Measurements from ENCODE around the gene PSMC5. TPM values are rescaled to one million over a fixed set of nuclear protein-coding genes. Genes with fewer than 3 reads are reported as not detected.

Gene PSMC5
- total and polyA plus RNA-seq, 9 of the 15 experiments (the other 6 are each of a cell fraction or from before 2014, with no cell fraction given): 89.2 to 393 (median 161) TPM

DNA sequence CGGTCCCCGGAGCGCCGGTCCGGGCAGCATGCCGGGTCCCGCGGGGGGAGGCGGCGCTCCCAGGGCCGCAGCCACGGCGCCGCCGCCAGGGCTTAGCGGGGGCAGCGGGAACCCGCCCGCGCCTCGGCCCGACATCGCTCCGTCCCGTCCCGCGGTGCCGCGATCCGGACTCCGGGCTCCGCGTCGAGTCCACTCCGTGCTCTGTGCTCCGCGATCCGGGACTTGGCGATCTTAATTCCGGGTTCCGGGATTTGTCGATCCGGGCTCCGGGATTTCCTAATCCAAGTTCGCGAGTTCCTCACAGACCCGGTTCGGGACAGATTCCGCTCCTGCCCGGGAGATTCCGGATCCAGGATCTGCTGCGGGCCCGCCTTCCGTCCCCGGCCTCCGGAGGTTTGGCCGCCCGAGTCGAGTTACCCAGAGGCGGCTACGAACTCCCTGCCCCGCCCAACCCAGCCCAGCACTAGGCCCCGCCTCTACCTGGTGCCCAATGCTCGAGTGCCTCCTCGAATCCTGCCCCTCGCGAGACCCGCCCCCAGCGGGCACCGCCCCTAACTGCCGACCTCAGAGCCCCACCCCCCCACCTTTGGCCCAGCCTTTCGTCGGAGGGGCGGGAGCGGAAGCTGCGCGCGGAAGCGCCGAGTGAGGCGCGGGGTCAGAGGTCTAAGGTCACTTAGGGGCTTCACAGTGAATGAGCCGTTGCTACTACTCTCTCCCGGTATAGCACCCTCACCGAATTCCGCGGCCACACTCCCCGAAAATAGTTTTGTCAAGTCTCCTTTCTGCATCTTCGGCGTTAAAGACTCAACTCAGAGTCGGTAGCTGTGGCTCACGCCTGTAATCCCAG is 15.5 kb downstream of the PSMC5 start, which contains the start of gene SMARCD2 (continued):
- TF ChIP-seq, protein P1, sequence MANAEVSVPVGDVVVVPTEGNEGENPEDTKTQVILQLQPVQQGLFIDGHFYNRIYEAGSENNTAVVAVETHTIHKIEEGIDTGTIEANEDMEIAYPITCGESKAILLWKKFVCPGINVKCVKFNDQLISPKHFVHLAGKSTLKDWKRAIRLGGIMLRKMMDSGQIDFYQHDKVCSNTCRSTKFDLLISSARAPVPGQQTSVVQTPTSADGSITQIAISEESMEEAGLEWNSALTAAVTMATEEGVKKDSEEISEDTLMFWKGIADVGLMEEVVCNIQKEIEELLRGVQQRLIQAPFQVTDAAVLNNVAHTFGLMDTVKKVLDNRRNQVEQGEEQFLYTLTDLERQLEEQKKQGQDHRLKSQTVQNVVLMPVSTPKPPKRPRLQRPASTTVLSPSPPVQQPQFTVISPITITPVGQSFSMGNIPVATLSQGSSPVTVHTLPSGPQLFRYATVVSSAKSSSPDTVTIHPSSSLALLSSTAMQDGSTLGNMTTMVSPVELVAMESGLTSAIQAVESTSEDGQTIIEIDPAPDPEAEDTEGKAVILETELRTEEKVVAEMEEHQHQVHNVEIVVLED (CRISPR knock-in tag; IDR thresholded peaks at IDR 0.05): peak; percentile 79
- TF ChIP-seq TEAD2 (tag; IDR thresholded peaks at IDR 0.05) (no peak), MAZ (CRISPR knock-in tag; conservative IDR thresholded peaks at IDR 0.05 in 1 of 2, IDR thresholded peaks at IDR 0.05 in 1 of 2) (peak; percentile 92 to 98; a peak in 3 of 4 replicates), RB1 (IDR thresholded peaks at IDR 0.05; ENCODE audit: low read depth) (peak; percentile 99), HDAC1 (IDR thresholded peaks at IDR 0.05) (peak; percentile 59 to 71; a peak in 3 of 4 replicates), CTBP1 (IDR thresholded peaks at IDR 0.05; ENCODE audit: borderline replicate concordance) (peak; percentile 94), SREBF2 (CRISPR knock-in tag; IDR thresholded peaks at IDR 0.05) (no peak), MECOM (CRISPR knock-in tag; IDR thresholded peaks at IDR 0.05) (peak; percentile 79), ZNF668 (CRISPR knock-in tag; IDR thresholded peaks at IDR 0.05) (no peak), HNRNPLL (IDR thresholded peaks at IDR 0.05; ENCODE audit: low read depth, low read length, poor library complexity, severe bottlenecking) (peak; percentile 54), ZNF696 (CRISPR knock-in tag; conservative IDR thresholded peaks at IDR 0.05) (no peak), FOXK1 (CRISPR knock-in tag; IDR thresholded peaks at IDR 0.05; ENCODE audit: borderline replicate concordance) (0 out of 2 replicates have a peak, but pooled peaks have one; percentile 28), SIX5 (IDR thresholded peaks at IDR 0.05; ENCODE audit: borderline replicate concordance in 1 of 2, insufficient read depth in 1 of 2, low read depth in 1 of 2, low read length in 2 of 2) (peak in 1 of 2 experiments; percentile 39; a peak in 1 of 4 replicates), EZH2 (IDR thresholded peaks at IDR 0.05; ENCODE audit: borderline replicate concordance, low read depth, low read length) (no peak), SP1 (CRISPR knock-in tag; IDR thresholded peaks at IDR 0.05) (peak; percentile 99)
- TF ChIP-seq, protein P2, sequence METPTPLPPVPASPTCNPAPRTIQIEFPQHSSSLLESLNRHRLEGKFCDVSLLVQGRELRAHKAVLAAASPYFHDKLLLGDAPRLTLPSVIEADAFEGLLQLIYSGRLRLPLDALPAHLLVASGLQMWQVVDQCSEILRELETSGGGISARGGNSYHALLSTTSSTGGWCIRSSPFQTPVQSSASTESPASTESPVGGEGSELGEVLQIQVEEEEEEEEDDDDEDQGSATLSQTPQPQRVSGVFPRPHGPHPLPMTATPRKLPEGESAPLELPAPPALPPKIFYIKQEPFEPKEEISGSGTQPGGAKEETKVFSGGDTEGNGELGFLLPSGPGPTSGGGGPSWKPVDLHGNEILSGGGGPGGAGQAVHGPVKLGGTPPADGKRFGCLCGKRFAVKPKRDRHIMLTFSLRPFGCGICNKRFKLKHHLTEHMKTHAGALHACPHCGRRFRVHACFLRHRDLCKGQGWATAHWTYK (CRISPR knock-in tag; IDR thresholded peaks at IDR 0.05): peak; percentile 57; the same call in 1 of the 2 replicates
- TF ChIP-seq, protein P3, sequence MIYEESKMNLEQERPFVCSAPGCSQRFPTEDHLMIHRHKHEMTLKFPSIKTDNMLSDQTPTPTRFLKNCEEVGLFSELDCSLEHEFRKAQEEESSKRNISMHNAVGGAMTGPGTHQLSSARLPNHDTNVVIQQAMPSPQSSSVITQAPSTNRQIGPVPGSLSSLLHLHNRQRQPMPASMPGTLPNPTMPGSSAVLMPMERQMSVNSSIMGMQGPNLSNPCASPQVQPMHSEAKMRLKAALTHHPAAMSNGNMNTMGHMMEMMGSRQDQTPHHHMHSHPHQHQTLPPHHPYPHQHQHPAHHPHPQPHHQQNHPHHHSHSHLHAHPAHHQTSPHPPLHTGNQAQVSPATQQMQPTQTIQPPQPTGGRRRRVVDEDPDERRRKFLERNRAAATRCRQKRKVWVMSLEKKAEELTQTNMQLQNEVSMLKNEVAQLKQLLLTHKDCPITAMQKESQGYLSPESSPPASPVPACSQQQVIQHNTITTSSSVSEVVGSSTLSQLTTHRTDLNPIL (CRISPR knock-in tag; IDR thresholded peaks at IDR 0.05): no peak
- TF ChIP-seq, protein P4, sequence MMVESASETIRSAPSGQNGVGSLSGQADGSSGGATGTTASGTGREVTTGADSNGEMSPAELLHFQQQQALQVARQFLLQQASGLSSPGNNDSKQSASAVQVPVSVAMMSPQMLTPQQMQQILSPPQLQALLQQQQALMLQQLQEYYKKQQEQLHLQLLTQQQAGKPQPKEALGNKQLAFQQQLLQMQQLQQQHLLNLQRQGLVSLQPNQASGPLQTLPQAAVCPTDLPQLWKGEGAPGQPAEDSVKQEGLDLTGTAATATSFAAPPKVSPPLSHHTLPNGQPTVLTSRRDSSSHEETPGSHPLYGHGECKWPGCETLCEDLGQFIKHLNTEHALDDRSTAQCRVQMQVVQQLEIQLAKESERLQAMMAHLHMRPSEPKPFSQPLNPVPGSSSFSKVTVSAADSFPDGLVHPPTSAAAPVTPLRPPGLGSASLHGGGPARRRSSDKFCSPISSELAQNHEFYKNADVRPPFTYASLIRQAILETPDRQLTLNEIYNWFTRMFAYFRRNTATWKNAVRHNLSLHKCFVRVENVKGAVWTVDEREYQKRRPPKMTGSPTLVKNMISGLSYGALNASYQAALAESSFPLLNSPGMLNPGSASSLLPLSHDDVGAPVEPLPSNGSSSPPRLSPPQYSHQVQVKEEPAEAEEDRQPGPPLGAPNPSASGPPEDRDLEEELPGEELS (CRISPR knock-in tag; IDR thresholded peaks at IDR 0.05; ENCODE audit: borderline replicate concordance): peak; percentile 81; the same call in 1 of the 2 replicates
- TF ChIP-seq, protein P5, sequence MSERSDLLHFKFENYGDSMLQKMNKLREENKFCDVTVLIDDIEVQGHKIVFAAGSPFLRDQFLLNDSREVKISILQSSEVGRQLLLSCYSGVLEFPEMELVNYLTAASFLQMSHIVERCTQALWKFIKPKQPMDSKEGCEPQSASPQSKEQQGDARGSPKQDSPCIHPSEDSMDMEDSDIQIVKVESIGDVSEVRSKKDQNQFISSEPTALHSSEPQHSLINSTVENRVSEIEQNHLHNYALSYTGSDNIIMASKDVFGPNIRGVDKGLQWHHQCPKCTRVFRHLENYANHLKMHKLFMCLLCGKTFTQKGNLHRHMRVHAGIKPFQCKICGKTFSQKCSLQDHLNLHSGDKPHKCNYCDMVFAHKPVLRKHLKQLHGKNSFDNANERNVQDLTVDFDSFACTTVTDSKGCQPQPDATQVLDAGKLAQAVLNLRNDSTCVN (CRISPR knock-in tag; IDR thresholded peaks at IDR 0.05): no peak

Measured in K562 (cell line).